Endothelial cell of umbilical vein (primary cell): ENCODE data around the gene FOXO6. TPM values are rescaled to one million over a fixed set of nuclear protein-coding genes. Genes with fewer than 3 reads are reported as not detected.

Experiments used
- BruUV-seq: library from RNA; stranded (reverse); fragments of 400-500 nt; replicated peaks from 2 replicates; lab custom pipeline; 2021; lab: Mats Ljungman, UMichigan
- CTCF ChIA-PET: fragments of 300-600, 350-600 bp; sonication (Branson Sonifier 250); formaldehyde crosslinking; loops from one replicate; lab custom pipeline; 2021; ENCODE audit warnings: antibody characterized with exemption, inconsistent platforms; lab: Charles Lee
- POLR2A ChIA-PET: fragments of 300-600, 350-600 bp; sonication (Branson Sonifier 250); formaldehyde crosslinking; loops from one replicate; lab custom pipeline; 2021; ENCODE audit warnings: antibody characterized with exemption, inconsistent platforms; lab: Charles Lee
- DNase-seq: peaks from one replicate; pipeline ENCODE4 v3.0.0-alpha.2; 2011; ENCODE audit warnings: low read depth, low spot score
- FAIRE-seq: peaks from 2 replicates; lab custom pipeline; 2011; peaks lifted over from hg19 to GRCh38; lab: Jason Lieb, UNC
- H2AFZ ChIP-seq: 2 replicates; pipeline ENCODE4 v1.6.0; 2012; ENCODE audit warnings: low read depth, low read length, control low read depth, inconsistent platforms
- H3K27ac ChIP-seq: 2 replicates; pipeline ENCODE4 v1.5.1; 2011; ENCODE audit warnings: low read depth, mild to moderate bottlenecking, control low read depth, low read length, moderate library complexity; ENCODE audit not compliant: insufficient read depth
- H3K27me3 ChIP-seq, 2 experiments: 2 replicates each; pipeline versions ENCODE4 v1.6.0 to v1.6.1; 2011; ENCODE audit warnings: low read length in 2 of 2, mixed read lengths in 1 of 2; ENCODE audit not compliant: control insufficient read depth in 2 of 2, insufficient read depth in 2 of 2
- H3K36me3 ChIP-seq, 2 experiments: 2 replicates in 1 of 2; 3 replicates in 1 of 2; pipeline ENCODE4 v1.5.1; 2011; ENCODE audit warnings: low read length in 2 of 2, mild to moderate bottlenecking in 1 of 2, moderate library complexity in 1 of 2; ENCODE audit not compliant: control insufficient read depth in 2 of 2, insufficient read depth in 2 of 2; ENCODE audit errors: extremely low read depth in 1 of 2
- H3K4me1 ChIP-seq: 3 replicates; pipeline ENCODE4 v1.5.1; 2011; ENCODE audit warnings: mild to moderate bottlenecking, low read length; ENCODE audit not compliant: control insufficient read depth, insufficient read depth; ENCODE audit errors: extremely low read depth
- H3K4me2 ChIP-seq: 2 replicates; pipeline ENCODE4 v1.6.1; 2011; ENCODE audit warnings: low read length, control low read depth, mixed read lengths; ENCODE audit not compliant: insufficient read depth
- H3K4me3 ChIP-seq, 3 experiments: fragments of 200-600 bp in 1 of 3; sonication (generic), shearing (Covaris generic) in 1 of 3; replicated peaks in 1 of 3; 2 replicates each; pipeline ENCODE4 v1.5.1; 2011 to 2016; ENCODE audit warnings: control low read depth in 3 of 3, low read length in 3 of 3, mild to moderate bottlenecking in 2 of 3, inconsistent platforms in 1 of 3, low read depth in 1 of 3, moderate library complexity in 1 of 3; ENCODE audit not compliant: insufficient read depth in 1 of 3
- H3K79me2 ChIP-seq: 2 replicates; pipeline ENCODE4 v1.6.0; 2012; ENCODE audit warnings: low read length, inconsistent platforms; ENCODE audit not compliant: control insufficient read depth, insufficient read depth
- H3K9ac ChIP-seq: replicated peaks from 2 replicates; pipeline ENCODE3; 2011; ENCODE audit warnings: low read length, control low read depth; ENCODE audit not compliant: insufficient read depth; ENCODE audit errors: extremely low read depth
- H3K9me1 ChIP-seq: replicated peaks from 3 replicates; pipeline ENCODE4 v1.6.0; 2011; ENCODE audit warnings: mild to moderate bottlenecking, low read length; ENCODE audit not compliant: control insufficient read depth, insufficient read depth; ENCODE audit errors: extremely low read depth
- H3K9me3 ChIP-seq: replicated peaks from 2 replicates; pipeline ENCODE4 v1.5.1; 2012; ENCODE audit warnings: low read length, inconsistent platforms; ENCODE audit not compliant: control insufficient read depth, insufficient read depth
- H4K20me1 ChIP-seq: replicated peaks from 2 replicates; pipeline ENCODE3; 2011; ENCODE audit warnings: mild to moderate bottlenecking, low read length; ENCODE audit not compliant: control insufficient read depth, insufficient read depth; ENCODE audit errors: extremely low read depth
- EZH2 ChIP-seq: IDR thresholded peaks from 2 replicates; pipeline ENCODE4 v1.6.1; 2012; ENCODE audit warnings: borderline replicate concordance, low read depth, mild to moderate bottlenecking, moderate library complexity, low read length, inconsistent platforms; ENCODE audit not compliant: severe bottlenecking
- FOS ChIP-seq: IDR thresholded peaks from 2 replicates; pipeline ENCODE4 v1.6.1; 2011; ENCODE audit warnings: mild to moderate bottlenecking, low read length, moderate library complexity, borderline replicate concordance; ENCODE audit not compliant: insufficient read depth
- GATA2 ChIP-seq: IDR thresholded peaks from 2 replicates; pipeline ENCODE4 v1.7.0; 2011; ENCODE audit warnings: low read depth, mild to moderate bottlenecking, moderate library complexity, mixed read lengths, low read length; ENCODE audit not compliant: insufficient read length, insufficient read depth
- JUN ChIP-seq: IDR thresholded peaks from 2 replicates; pipeline ENCODE4 v1.6.1; 2011; ENCODE audit warnings: borderline replicate concordance, low read depth; ENCODE audit not compliant: insufficient read length, insufficient read depth
- MYC ChIP-seq: IDR thresholded peaks from one replicate; pipeline ENCODE4 v1.6.1; 2011; ENCODE audit warnings: mild to moderate bottlenecking, low read depth, low read length
- POLR2A ChIP-seq: IDR thresholded peaks from 2 replicates; pipeline ENCODE4 v1.6.1; 2012; ENCODE audit warnings: low read depth, mild to moderate bottlenecking, control low read depth, low read length
- dilution Hi-C: fragments of 300-500 bp; cut with MboI; formaldehyde crosslinking; loops from one replicate; pipeline ENCODE4 v1.15.0; 2019; ENCODE audit warnings: low sequenced_read_pairs; ENCODE audit not compliant: extremely low pct_ligation_motif_present
- intact Hi-C: fragments of 100-400 bp; cut with micrococcal nuclease; formaldehyde crosslinking; loops from one replicate; pipeline ENCODE4 v1.10.0; 2022
- polyA plus RNA-seq, 4 experiments: library from polyadenylated mRNA; depleted of rRNA in 3 of 4; stranded (reverse) in 3 of 4; unstranded in 1 of 4; fragments of >200 nt; gene quantifications; 2 replicates each; pipeline versions ENCODE4 v1.2.1 to v1.2.3, GENCODE V29; 2011 to 2012; ENCODE audit warnings: missing spikeins in 1 of 4
- total RNA-seq: library from RNA; stranded (reverse); gene quantifications from 2 replicates; pipeline ENCODE4 v1.2.3, GENCODE V29; 2021
- TF ChIP-seq, protein P1 (sequence below): IDR thresholded peaks from 2 replicates; pipeline ENCODE4 v1.6.1; 2011; ENCODE audit not compliant: insufficient read depth, insufficient read length
- TF ChIP-seq, protein P2 (sequence below), 2 donors: IDR thresholded peaks; 1 replicate in 1 of 2; 2 replicates in 1 of 2; pipeline ENCODE4 v1.5.1; 2011; ENCODE audit warnings: low read length in 2 of 2, mild to moderate bottlenecking in 2 of 2, moderate library complexity in 2 of 2, control low read depth in 1 of 2, inconsistent platforms in 1 of 2, low read depth in 1 of 2; ENCODE audit not compliant: insufficient read depth in 1 of 2; ENCODE audit errors: extremely low read depth in 1 of 2

The FOXO6 gene
- total and polyA plus RNA-seq, 2 donors (not counting 3 experiments of a cell fraction or from before 2014, with no cell fraction given), result 0.04 to 0.38 TPM

DNA sequence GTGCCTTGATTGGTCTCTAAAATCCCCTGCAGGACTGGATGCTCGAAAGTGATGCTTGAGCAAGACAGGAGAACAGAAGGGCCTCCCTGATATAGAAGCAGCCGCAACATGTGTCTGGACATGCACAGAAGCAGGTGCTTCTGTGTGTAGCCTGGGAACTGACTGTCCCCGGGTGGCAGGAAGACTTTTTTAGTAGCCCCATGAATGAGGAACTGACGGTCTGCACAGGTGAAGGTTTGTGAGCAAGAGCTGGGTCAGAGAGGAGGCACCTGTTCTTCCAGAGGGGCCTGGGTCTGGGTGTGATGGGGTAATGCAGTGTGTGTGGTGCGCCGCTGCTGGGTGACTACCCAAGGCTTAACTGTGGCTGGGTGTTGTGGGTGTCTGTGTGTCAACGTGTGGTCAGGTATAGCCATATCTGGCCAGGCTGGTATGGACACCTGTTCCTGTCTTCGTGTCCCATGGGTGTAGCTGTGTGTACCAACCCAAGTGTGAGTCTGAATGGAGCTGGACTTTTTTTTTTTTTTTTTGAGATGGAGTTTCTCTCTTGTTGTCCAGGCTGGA lies 39.1 kb upstream of the FOXO6 start:
- dilution Hi-C loops, result no loop called here
- no peaks in the 10 kb centered on the region for H3K4me1 ChIP-seq
- H3K79me2 ChIP-seq, result no peaks in the 10 kb centered on the region
- no peak for FAIRE-seq
- no peak overlapping the region for H3K4me2 ChIP-seq
- H3K9ac ChIP-seq, result no peak overlapping the region
- CTCF ChIA-PET, result interaction anchor here (0.6 to 4.0 kb wide), 20 partner anchors 8 to 194 kb away, joined by 3 to 54 read pairs (median 6); partner anchors contain the start of gene FOXO6
- no peaks in the 10 kb centered on the region for H3K27me3 ChIP-seq
- no peaks in the 10 kb centered on the region for H3K9me3 ChIP-seq
- no peak overlapping the region for H3K27ac ChIP-seq
- intact Hi-C loops, result no loop called here
- H3K36me3 ChIP-seq, result no peaks in the 10 kb centered on the region
- DNase-seq, result no peak
- POLR2A ChIA-PET, result no interaction called here
- BruUV-seq, result no TSS peak
- TF ChIP-seq, protein P1, sequence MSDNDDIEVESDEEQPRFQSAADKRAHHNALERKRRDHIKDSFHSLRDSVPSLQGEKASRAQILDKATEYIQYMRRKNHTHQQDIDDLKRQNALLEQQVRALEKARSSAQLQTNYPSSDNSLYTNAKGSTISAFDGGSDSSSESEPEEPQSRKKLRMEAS, result no peak
- TF ChIP-seq JUN, result no peak
- TF ChIP-seq FOS, result no peak
- TF ChIP-seq MYC, result no peak
- no peak for TF ChIP-seq EZH2
- TF ChIP-seq, protein P2, sequence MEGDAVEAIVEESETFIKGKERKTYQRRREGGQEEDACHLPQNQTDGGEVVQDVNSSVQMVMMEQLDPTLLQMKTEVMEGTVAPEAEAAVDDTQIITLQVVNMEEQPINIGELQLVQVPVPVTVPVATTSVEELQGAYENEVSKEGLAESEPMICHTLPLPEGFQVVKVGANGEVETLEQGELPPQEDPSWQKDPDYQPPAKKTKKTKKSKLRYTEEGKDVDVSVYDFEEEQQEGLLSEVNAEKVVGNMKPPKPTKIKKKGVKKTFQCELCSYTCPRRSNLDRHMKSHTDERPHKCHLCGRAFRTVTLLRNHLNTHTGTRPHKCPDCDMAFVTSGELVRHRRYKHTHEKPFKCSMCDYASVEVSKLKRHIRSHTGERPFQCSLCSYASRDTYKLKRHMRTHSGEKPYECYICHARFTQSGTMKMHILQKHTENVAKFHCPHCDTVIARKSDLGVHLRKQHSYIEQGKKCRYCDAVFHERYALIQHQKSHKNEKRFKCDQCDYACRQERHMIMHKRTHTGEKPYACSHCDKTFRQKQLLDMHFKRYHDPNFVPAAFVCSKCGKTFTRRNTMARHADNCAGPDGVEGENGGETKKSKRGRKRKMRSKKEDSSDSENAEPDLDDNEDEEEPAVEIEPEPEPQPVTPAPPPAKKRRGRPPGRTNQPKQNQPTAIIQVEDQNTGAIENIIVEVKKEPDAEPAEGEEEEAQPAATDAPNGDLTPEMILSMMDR (IDR thresholded peaks at IDR 0.05; ENCODE audit: extremely low read depth in 1 of 2, insufficient read depth in 1 of 2, low read depth in 1 of 2, low read length in 2 of 2), result no peak
- TF ChIP-seq GATA2, result no peak
- no peak for TF ChIP-seq POLR2A
- no peaks in the 10 kb centered on the region for H3K9me1 ChIP-seq
- H3K4me3 ChIP-seq, result no peak overlapping the region
- H4K20me1 ChIP-seq, result no peaks in the 10 kb centered on the region
- no peak overlapping the region for H2AFZ ChIP-seq
